Esophagus squamous epithelium (tissue), 5 donors: Measurements from ENCODE around the gene EPB41L2. TPM values are rescaled to one million over a fixed set of nuclear protein-coding genes. Genes with fewer than 3 reads are reported as not detected.

Experiments
- DNase-seq: peaks from one replicate; lab custom pipeline; 2025; lab: John Stamatoyannopoulos, UW
- H3K27ac ChIP-seq, 4 donors: fragments of 200-600 bp; sonication (generic); one replicate each; pipeline ENCODE4 v1.5.1; 2016 to 2019; ENCODE audit warnings: mild to moderate bottlenecking in 1 of 4
- H3K27me3 ChIP-seq, 4 donors: fragments of 200-600 bp; sonication (generic); 1 replicate in 3 of 4; 2 replicates in 1 of 4; pipeline versions ENCODE4 v1.5.1 to v1.6.0; 2017 to 2021; ENCODE audit warnings: antibody characterized with exemption in 1 of 4
- H3K36me3 ChIP-seq, 3 donors: fragments of 200-600 bp; sonication (generic); one replicate each; pipeline ENCODE4 v1.5.1; 2016 to 2019
- H3K4me1 ChIP-seq, 3 donors: fragments of 200-600 bp; sonication (generic); one replicate each; pipeline ENCODE4 v1.5.1; 2017 to 2019
- H3K4me3 ChIP-seq, 4 donors: fragments of 200-600 bp; sonication (generic); 1 replicate in 3 of 4; 2 replicates in 1 of 4; pipeline ENCODE4 v1.5.1; 2016 to 2019; ENCODE audit warnings: mild to moderate bottlenecking in 2 of 4, moderate library complexity in 1 of 4
- H3K9me3 ChIP-seq, 3 donors: fragments of 200-600 bp; sonication (generic); one replicate each; pipeline ENCODE4 v1.5.1; 2016 to 2019
- POLR2A ChIP-seq, 4 donors: fragments of 450-650 bp; IDR thresholded peaks; one replicate each; pipeline ENCODE4 v1.6.1; 2017; ENCODE audit warnings: antibody characterized with exemption in 4 of 4, mild to moderate bottlenecking in 4 of 4, moderate library complexity in 3 of 4
- WGBS, 2 donors: methylation state at CpG; one replicate each; pipeline ENCODE4 v1.1.5; 2018; 5-methylcytosine and 5-hydroxymethylcytosine counted together
- intact Hi-C: fragments of 100-400 bp; cut with DNase I; formaldehyde crosslinking; loops from one replicate; pipeline ENCODE4 v1.15.0; 2022
- total RNA-seq, 4 donors: library from RNA; depleted of rRNA; stranded (reverse); fragments of >200 nt; gene quantifications; one replicate each; pipeline ENCODE4 v1.1.0, GENCODE V29; 2016
- TF ChIP-seq, protein P1 (sequence below), 6 experiments: fragments of 450-650 bp in 4 of 6; fragments of 200-600 bp in 2 of 6; sonication (generic) in 2 of 6; IDR thresholded peaks; one replicate each; pipeline ENCODE4 v1.5.1; 2016 to 2019; ENCODE audit warnings: antibody characterized with exemption in 6 of 6, mild to moderate bottlenecking in 4 of 6, moderate library complexity in 4 of 6
- donor health status: DM: yes; HTN: yes; CAD: no.

Gene EPB41L2
- total RNA-seq, 4 donors from 2014 or later: 6.2 to 58.0 (median 14.9) TPM

DNA sequence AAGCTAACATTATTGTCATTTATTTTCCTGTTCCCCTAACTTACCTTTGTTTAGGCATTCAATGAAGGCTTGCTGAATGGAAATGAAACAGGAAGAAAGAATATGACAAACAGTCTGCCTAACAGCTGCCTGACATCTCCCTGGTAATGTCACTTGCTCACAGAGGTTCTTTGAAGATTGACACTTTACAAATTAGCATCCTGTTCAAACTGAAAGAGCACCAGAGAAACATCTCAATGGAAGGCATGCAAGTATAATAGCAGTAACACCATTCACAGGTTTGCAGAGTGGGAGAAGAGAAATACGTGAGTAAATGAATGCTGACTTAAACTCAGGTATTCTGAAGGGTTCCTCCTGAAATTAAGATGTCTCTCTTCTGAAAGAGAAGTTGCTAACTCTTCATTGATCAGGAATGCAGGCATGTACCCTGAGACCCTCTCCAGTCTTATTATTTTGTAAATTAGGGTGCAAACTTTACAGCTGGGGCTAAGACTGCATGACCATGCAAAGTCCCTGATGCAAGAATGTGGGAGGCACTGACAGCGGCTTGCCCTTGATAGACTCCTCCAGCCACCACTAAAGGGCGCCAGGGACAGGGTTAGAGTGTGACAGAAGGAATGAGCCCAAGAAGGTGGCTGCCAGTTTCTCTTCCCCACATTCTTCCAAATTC lies 237.1 kb downstream of the EPB41L2 start:
- intact Hi-C loops: no loop called here
- TF ChIP-seq, protein P1, sequence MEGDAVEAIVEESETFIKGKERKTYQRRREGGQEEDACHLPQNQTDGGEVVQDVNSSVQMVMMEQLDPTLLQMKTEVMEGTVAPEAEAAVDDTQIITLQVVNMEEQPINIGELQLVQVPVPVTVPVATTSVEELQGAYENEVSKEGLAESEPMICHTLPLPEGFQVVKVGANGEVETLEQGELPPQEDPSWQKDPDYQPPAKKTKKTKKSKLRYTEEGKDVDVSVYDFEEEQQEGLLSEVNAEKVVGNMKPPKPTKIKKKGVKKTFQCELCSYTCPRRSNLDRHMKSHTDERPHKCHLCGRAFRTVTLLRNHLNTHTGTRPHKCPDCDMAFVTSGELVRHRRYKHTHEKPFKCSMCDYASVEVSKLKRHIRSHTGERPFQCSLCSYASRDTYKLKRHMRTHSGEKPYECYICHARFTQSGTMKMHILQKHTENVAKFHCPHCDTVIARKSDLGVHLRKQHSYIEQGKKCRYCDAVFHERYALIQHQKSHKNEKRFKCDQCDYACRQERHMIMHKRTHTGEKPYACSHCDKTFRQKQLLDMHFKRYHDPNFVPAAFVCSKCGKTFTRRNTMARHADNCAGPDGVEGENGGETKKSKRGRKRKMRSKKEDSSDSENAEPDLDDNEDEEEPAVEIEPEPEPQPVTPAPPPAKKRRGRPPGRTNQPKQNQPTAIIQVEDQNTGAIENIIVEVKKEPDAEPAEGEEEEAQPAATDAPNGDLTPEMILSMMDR (IDR thresholded peaks at IDR 0.05): no peak
- TF ChIP-seq POLR2A (IDR thresholded peaks at IDR 0.05): no peak
- no peaks in the 10 kb centered on the region for H3K4me1 ChIP-seq
- 75 to 89% methylated on average over 3 of the region's 3 CpGs for WGBS, 2 donors
- H3K4me3 ChIP-seq: no peak overlapping the region
- no peaks in the 10 kb centered on the region for H3K36me3 ChIP-seq
- H3K9me3 ChIP-seq: no peaks in the 10 kb centered on the region
- no peaks in the 10 kb centered on the region for H3K27me3 ChIP-seq
- no peak for DNase-seq
- no peak overlapping the region for H3K27ac ChIP-seq

DNA sequence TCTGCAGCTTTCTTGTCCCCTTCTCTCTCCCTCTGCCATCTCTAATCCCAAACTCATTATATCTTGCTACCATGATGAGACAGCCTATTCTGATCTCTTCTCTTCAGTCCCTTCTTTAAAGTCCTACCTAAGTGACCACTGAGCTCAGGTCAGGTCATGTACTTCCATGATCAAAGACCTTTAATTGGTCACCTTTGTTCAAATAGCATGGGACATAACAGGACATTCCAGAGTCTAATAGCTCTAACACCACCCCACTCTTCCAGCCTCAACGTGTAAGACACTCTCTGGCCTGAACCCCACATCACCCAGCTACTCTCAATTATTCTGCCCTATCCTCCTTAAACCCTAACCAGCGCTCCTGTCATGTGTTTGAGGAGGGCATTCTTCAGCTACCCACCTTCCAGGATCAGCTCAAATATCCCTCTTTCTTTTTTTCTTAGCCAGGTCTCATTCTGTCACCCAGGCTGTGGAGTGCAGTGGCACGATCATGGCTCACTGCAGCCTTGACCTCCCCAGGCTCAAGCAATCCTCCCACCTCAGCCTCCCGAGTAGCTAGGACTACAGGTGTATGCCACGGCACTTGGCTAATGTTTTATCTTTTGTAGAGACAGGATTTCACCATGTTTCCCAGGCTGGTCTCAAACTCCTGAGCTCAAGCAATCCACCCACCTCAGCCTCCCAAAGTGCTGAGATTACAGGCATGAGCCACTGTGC lies 237.9 kb downstream of the EPB41L2 start:
- H3K4me1 ChIP-seq: no peaks in the 10 kb centered on the region
- 75 to 87% methylated on average over 4 to 5 of the region's 5 CpGs for WGBS, 2 donors
- no peak overlapping the region for H3K27ac ChIP-seq
- H3K9me3 ChIP-seq: no peaks in the 10 kb centered on the region
- no peaks in the 10 kb centered on the region for H3K27me3 ChIP-seq
- TF ChIP-seq POLR2A (IDR thresholded peaks at IDR 0.05): no peak
- TF ChIP-seq, protein P1 (IDR thresholded peaks at IDR 0.05): no peak
- intact Hi-C loops: no loop called here
- no peaks in the 10 kb centered on the region for H3K36me3 ChIP-seq
- no peak overlapping the region for H3K4me3 ChIP-seq
- no peak for DNase-seq

DNA sequence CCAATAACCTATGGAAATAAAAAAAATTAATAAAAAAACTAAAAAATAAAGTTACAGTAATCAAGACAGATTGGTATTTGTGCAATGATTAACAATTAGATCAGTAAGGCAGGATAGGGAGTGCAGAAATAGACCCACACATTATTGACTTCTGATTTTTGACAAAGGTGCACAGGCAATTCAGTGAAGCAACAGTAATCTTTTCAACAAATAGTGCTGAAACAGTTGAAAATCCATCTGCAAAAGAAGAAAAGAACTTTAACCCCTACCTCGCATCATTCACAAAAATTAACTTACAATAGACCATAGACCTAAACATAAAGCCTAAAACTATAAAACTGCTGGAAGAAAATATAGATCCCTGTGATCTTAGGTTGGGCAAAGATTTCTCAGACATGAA lies 240.3 kb downstream of the EPB41L2 start:
- no peak overlapping the region for H3K27ac ChIP-seq
- TF ChIP-seq, protein P1 (IDR thresholded peaks at IDR 0.05): no peak
- TF ChIP-seq POLR2A (IDR thresholded peaks at IDR 0.05): no peak
- no peaks in the 10 kb centered on the region for H3K27me3 ChIP-seq
- WGBS, 2 donors: 72 to 93% methylated on average over 1 of the region's 1 CpG
- DNase-seq: no peak
- no peaks in the 10 kb centered on the region for H3K9me3 ChIP-seq
- H3K4me1 ChIP-seq: no peaks in the 10 kb centered on the region
- no peak overlapping the region for H3K4me3 ChIP-seq
- intact Hi-C loops: no loop called here
- H3K36me3 ChIP-seq: no peaks in the 10 kb centered on the region

DNA sequence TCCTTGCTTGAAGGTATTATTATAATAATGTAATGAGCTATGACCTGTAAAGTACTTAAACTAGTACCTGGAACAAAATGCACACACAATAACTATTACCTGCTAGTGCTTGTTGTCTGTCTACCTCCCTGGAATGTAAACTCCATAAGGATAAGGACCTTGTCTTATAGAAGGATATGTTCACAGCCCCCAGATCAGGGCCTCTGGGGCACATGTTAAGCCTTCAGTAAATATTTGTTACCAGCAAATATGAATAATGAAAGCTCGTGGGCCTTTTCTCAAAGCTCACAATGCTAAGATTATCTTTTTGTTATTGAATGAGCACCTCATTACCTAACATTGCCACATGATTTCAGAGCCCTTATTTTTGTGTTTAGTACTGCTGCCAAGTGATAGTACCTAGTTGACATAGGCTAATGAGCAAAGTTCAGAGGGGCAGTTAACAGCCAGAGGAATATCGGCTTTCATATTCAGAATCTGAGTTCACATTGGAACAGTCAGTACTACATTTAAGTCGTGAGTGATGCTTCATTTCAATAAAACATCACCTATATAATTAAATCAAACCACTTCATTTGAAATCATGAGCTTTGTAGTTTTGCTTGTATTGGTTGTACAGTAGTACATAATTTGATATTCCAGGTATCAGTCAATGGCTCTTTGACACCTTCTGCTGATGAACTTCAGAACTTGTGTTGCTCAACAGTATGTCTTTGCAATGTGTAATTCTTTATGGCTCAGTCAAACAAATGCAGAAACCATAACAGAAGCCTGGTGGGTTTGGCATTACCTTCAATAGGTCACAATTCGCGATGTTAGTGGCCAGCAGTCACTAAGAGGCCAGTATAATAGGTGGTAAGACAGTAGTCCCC lies 247.6 kb downstream of the EPB41L2 start:
- 74 to 77% methylated on average over 5 of the region's 5 CpGs for WGBS, 2 donors
- no peak for DNase-seq
- Histone ChIP-seq H3K4me3 (no peak overlapping the region), H3K9me3 (no peaks in the 10 kb centered on the region), H3K4me1 (no peaks in the 10 kb centered on the region), H3K27me3 (no peaks in the 10 kb centered on the region), H3K36me3 (no peaks in the 10 kb centered on the region), H3K27ac (no peak overlapping the region)
- intact Hi-C loops: no loop called here
- TF ChIP-seq, protein P1 (IDR thresholded peaks at IDR 0.05): no peak
- no peak for TF ChIP-seq POLR2A (IDR thresholded peaks at IDR 0.05)
